Activated CD8-positive, alpha-beta memory T cell treated with anti-CD3 and anti-CD28 coated beads, Interleukin-2, amount 50 U/mL, for 1 hour (primary cell): ENCODE results near the gene VAT1L.

ENCODE experiments used
- DNase-seq: peaks from one replicate; pipeline ENCODE4 v3.0.0-alpha.2; 2020; ENCODE audit errors: extremely low read depth

The VAT1L gene

GRCh38 chr16:77993111-77993985, 205.0 kb downstream of the VAT1L start:
- DNase-seq: no peak

- DNase-seq: no peak
Observed at GRCh38 chr16:77995843-77996455, 207.6 kb downstream of the VAT1L start.

DNA sequence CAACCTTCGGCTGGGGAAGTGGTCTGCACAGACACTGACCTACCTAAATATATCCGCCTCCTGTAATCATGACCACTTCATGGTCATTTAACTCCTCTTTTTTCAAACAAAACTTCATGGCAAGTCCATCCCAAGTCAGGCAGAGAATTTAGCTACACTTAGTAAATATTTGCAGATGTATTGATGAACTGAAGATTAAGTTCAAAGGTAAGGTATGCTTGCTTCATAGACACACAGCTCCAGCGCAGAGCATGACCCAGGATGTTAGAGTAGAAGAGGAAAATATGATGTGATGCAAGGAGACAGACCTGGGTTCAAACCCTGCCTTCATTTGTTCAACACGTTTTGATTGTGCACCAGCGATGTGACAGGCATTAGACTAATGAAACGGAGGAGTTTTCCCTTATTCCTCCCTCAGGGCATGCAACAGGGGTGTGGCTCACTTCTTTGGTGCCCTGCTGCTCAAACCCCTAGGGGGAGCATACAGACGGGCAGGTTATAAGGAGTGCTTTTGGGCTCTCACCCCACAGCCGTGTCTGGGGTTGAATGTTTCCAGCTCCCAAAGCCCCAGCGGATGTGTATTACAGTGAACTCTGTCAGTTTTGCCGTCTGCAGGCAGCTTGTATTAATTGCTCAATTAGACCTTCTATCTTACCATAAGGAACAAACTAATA, 210.1 kb downstream of the VAT1L start:
- no peak for DNase-seq

- no peak for DNase-seq
Observed at GRCh38 chr16:78001451-78002025, 213.2 kb downstream of the VAT1L start.

DNA sequence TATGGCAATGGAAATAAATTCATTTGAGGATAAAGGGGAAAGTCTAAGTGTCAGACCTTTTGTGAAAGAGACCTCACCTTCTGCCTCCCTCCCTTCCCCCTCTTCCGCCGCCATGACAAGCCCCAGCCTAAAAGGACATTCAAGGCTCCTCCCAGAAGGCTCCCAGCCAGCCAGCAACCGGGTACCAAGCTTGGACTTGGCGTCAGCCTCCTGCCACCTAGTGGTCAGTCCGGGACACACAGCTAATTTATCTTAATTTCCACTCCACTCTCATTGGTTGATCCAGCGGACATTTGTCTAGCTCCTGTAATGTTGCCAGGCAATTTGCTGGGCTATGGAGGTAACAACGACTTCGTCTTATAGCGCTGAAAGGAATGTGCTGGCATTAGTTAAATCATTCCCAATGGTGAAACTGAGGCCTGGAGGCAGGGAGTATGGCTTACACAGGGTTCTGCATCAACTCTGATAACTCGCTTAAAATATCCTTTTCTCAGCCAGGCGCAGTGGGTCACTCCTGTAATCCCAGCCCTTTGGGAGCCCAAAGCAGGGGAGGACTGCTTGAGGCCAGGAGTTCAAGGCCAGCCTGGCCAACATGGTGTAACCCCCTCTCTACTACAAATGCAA, 214.7 kb downstream of the VAT1L start:
- no peak for DNase-seq

DNA sequence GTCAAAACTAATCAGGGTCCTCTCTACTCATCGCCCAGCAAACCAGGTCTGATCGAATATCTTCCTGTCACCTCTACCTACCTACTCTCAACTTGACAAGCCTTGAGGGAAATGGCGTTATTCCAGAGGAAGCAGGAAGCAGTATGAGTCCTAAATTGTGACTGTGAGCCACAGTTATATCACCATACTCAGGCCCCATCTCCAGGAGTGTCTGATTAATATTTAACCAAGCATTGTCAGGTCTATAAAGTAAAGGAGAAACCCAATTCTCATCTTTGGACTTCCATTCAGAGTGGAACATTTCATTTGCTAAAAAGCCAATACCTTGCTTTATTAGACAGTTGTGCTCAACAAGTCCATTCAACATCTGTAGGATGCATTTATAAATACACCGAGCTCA, 216.2 kb downstream of the VAT1L start:
- DNase-seq: no peak

DNA sequence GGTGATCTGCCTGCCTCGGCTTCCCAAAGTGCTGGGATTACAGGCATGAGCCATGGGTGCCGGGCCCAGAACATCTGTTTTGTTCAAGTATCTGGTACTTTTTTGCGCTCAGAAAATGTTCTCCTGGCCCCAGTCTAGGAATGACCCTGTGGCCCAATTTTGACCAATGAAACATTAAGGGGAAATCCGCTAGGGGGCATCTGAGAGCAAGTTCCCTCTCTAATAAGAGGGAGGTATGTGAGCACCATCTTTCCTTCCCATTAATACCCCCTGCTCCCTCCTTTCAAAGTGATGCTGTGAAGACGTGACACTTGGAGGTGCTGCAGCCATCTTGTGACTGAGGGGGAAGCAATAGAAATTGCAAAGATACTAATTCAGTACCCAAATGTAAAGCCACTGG, 217.5 kb downstream of the VAT1L start:
- no peak for DNase-seq

DNA sequence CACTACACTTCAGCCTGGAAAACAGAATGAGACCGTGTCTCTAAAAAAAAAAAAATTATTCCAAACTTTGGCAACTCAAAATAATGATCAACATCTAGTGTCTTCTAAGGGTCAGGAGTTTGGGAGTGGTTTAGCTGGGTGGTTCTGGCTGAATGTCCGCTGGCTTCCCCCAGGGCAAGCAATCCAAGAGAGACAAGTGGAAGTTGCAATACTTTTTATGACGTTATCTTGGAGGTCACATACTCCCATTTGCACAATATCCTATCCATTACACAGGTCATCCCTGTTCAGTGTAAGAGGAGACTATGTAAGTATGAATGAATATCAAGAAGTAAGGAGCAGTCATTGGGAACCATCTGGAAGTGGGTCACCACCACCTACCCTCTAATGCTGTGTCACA, 218.8 kb downstream of the VAT1L start:
- DNase-seq: no peak

- DNase-seq: no peak
Observed at GRCh38 chr16:78022347-78023060, 234.1 kb downstream of the VAT1L start, which contains the start of gene CLEC3A. Gene CLEC3A, plus strand, starts transcription at chr16:78022548. Its CDS starts 79 bp downstream, at chr16:78022627.

GRCh38 chr16:78024159-78024558, 235.8 kb downstream of the VAT1L start:
- DNase-seq: no peak

DNA sequence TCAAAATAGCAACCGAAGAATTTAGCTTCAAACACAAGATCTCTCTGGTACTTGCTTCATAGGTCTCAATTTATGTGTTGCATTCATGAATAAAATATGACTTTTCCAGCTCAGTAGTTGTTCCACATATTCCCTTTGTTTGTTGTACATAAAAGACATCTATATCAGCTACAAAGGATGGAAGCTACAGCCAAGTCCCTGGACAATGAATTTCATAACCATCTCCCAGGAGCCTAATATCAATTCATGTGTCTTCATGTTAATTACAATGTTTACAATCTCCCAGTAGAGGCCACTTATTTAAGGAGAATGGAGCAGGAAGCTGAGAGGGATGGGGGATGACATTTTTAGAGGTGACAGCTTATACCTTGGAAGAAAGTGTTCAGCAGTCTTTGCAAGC, 237.3 kb downstream of the VAT1L start:
- no peak for DNase-seq

DNA sequence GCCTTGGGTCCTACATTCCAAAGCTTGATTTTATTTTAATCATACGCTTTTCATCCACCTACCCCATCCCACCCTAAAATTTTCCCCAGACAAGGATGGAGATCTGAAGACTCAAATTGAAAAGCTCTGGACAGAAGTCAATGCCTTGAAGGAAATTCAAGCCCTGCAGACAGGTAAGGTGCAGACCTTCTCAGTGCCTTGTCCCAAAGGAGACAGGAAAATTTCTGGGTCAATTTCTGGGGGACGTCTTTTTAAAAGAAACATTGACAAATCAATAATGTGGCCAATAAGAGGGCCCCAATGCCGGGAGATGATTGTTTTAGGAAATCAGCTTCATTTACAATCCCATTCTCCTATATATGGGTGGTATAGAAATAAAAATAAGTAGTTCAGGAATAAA, 239.7 kb downstream of the VAT1L start:
- no peak for DNase-seq
